ENCODE results near the gene DIAPH2. TPM values are rescaled to one million over a fixed set of nuclear protein-coding genes. Genes with fewer than 3 reads are reported as not detected.

The DIAPH2 gene
- total RNA-seq, 1 donor from 2014 or later, result 9.8 TPM

GRCh38 chrX:97563531-97564133 lies 879.0 kb downstream of the DIAPH2 start:
- intact Hi-C loops (cut with micrococcal nuclease), result no loop called here
- ATAC-seq (peak; percentile 79), DNase-seq (peak; percentile 29)

GRCh38 chrX:97564496-97564895 lies 879.9 kb downstream of the DIAPH2 start:
- ATAC-seq (no peak), DNase-seq (no peak)
- intact Hi-C loops (cut with micrococcal nuclease), result no loop called here

- DNase-seq, result no peak
- intact Hi-C loops (cut with micrococcal nuclease), result no loop called here
- no peak for ATAC-seq
Observed at GRCh38 chrX:97587171-97587570, 902.5 kb downstream of the DIAPH2 start.

- DNase-seq (no peak), ATAC-seq (no peak)
- intact Hi-C loops (cut with micrococcal nuclease), result no loop called here
Observed at GRCh38 chrX:97594646-97595224, 910.1 kb downstream of the DIAPH2 start.

GRCh38 chrX:97597954-97598353 lies 913.3 kb downstream of the DIAPH2 start:
- intact Hi-C loops (cut with micrococcal nuclease), result no loop called here
- no peak for DNase-seq
- ATAC-seq, result no peak

- ATAC-seq, result no peak
- intact Hi-C loops (cut with micrococcal nuclease), result no loop called here
- no peak for DNase-seq
Observed at GRCh38 chrX:97602465-97603258, 918.0 kb downstream of the DIAPH2 start.

GRCh38 chrX:97605271-97605670 lies 920.6 kb downstream of the DIAPH2 start:
- intact Hi-C loops (cut with micrococcal nuclease), result no loop called here
- ATAC-seq (no peak), DNase-seq (no peak)

- ATAC-seq (no peak), DNase-seq (no peak)
- intact Hi-C loops (cut with micrococcal nuclease), result no loop called here
Observed at GRCh38 chrX:97609357-97609756, 924.7 kb downstream of the DIAPH2 start.

GRCh38 chrX:97609938-97610337 lies 925.3 kb downstream of the DIAPH2 start:
- no peak for DNase-seq
- no peak for ATAC-seq
- intact Hi-C loops (cut with micrococcal nuclease), result no loop called here

GRCh38 chrX:97616883-97617530 lies 932.4 kb downstream of the DIAPH2 start:
- DNase-seq, result no peak
- intact Hi-C loops (cut with micrococcal nuclease), result no loop called here
- no peak for ATAC-seq

GRCh38 chrX:97619499-97619898 lies 934.9 kb downstream of the DIAPH2 start:
- ATAC-seq (no peak), DNase-seq (no peak)
- intact Hi-C loops (cut with micrococcal nuclease), result no loop called here

- ATAC-seq, result no peak
- intact Hi-C loops (cut with micrococcal nuclease), result no loop called here
- DNase-seq, result no peak
Observed at GRCh38 chrX:97622111-97622510, 937.5 kb downstream of the DIAPH2 start.

- no peak for ATAC-seq
- intact Hi-C loops (cut with micrococcal nuclease), result no loop called here
- no peak for DNase-seq
Observed at GRCh38 chrX:97628326-97628725, 943.7 kb downstream of the DIAPH2 start.

- DNase-seq (no peak), ATAC-seq (no peak)
- intact Hi-C loops (cut with micrococcal nuclease), result no loop called here
Observed at GRCh38 chrX:97628807-97629596, 944.4 kb downstream of the DIAPH2 start.

- DNase-seq (no peak), ATAC-seq (no peak)
- intact Hi-C loops (cut with micrococcal nuclease), result no loop called here
Observed at GRCh38 chrX:97629597-97629985, 944.9 kb downstream of the DIAPH2 start.

- DNase-seq (no peak), ATAC-seq (no peak)
- intact Hi-C loops (cut with micrococcal nuclease), result no loop called here
Observed at GRCh38 chrX:97633798-97634197, 949.2 kb downstream of the DIAPH2 start.

- DNase-seq, result no peak
- no peak for ATAC-seq
- intact Hi-C loops (cut with micrococcal nuclease), result no loop called here
Observed at GRCh38 chrX:97636473-97637140, 952.0 kb downstream of the DIAPH2 start.

- intact Hi-C loops (cut with micrococcal nuclease), result no loop called here
- DNase-seq (no peak), ATAC-seq (no peak)
Observed at GRCh38 chrX:97637289-97637688, 952.6 kb downstream of the DIAPH2 start.

- ATAC-seq (no peak), DNase-seq (no peak)
- intact Hi-C loops (cut with micrococcal nuclease), result no loop called here
Observed at GRCh38 chrX:97638621-97639020, 954.0 kb downstream of the DIAPH2 start.

Data from left ventricle myocardium superior (tissue), 1 donor.